ENCODE results near the gene HIP1R. TPM values are rescaled to one million over a fixed set of nuclear protein-coding genes. Genes with fewer than 3 reads are reported as not detected.
A peak's percentile ranks its signal among the peaks of the same experiment; 100 is the strongest.

Gene HIP1R, protein sequence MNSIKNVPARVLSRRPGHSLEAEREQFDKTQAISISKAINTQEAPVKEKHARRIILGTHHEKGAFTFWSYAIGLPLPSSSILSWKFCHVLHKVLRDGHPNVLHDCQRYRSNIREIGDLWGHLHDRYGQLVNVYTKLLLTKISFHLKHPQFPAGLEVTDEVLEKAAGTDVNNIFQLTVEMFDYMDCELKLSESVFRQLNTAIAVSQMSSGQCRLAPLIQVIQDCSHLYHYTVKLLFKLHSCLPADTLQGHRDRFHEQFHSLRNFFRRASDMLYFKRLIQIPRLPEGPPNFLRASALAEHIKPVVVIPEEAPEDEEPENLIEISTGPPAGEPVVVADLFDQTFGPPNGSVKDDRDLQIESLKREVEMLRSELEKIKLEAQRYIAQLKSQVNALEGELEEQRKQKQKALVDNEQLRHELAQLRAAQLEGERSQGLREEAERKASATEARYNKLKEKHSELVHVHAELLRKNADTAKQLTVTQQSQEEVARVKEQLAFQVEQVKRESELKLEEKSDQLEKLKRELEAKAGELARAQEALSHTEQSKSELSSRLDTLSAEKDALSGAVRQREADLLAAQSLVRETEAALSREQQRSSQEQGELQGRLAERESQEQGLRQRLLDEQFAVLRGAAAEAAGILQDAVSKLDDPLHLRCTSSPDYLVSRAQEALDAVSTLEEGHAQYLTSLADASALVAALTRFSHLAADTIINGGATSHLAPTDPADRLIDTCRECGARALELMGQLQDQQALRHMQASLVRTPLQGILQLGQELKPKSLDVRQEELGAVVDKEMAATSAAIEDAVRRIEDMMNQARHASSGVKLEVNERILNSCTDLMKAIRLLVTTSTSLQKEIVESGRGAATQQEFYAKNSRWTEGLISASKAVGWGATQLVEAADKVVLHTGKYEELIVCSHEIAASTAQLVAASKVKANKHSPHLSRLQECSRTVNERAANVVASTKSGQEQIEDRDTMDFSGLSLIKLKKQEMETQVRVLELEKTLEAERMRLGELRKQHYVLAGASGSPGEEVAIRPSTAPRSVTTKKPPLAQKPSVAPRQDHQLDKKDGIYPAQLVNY
- polyA plus RNA-seq (2012; rRNA removed): 20.6 and 21.1 TPM in 2 replicates
- 5.6 and 8.7 TPM in 2 replicates for polyA plus RNA-seq (2012; cell fraction: cytosol; rRNA removed)
- 122 and 128 TPM in 2 replicates for polyA plus RNA-seq (2012; cell fraction: nucleus; rRNA removed)

DNA sequence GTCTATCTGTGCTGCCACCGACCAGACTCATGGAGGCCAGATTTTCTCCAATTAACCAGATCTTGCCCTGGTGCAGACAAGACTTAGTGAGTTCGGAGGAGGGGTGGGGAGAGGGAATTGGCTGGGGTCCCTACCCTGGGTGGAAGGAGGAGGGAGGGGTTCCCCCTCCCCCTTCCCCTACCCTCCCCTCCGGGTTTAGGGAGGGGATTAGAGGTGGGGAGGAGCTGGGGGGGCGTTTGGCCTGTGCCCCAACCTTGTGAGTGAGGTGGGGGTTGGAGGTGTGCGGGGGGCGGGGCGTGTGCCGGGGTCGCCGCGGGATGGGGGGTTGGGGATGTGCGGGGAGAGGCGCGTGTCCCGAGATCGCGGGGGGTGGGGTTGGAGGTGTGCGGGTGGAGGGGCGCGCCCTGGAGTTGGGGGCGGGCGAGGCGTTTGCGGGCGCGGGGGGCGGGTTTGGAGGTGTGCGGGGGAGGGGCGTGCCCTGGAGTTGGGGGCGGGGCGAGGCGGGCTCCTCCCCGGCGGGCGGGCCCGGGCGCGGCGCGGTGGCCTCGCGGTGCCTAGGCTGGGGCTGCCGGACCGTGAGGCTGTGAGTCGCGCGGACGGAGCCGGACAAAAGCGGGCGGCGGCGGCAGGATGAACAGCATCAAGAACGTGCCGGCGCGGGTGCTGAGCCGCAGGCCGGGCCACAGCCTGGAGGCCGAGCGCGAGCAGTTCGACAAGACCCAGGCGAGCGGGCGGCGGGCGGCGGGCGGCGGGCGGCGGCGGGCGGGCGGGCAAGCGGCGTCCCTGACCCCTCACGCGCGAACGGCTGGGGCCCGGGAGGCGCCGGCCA is at the start of gene HIP1R:
TSS of gene HIP1R (plus strand) at position 537 of the 829 bp plus-strand sequence. CDS start at position 631, 94 bp downstream.
- ChIA-PET POLR2A (no interaction called here), CTCF (interaction anchor here (1.3 to 4.9 kb wide), 9 partner anchors 9 to 115 kb away, joined by 4 to 24 read pairs (median 7); no protein-coding TSS in a partner anchor)
- no peaks in the 10 kb centered on the region for H3K36me3 ChIP-seq (replicated peaks in 1 of 2; ENCODE audit: control insufficient read depth in 1 of 2, insufficient read depth in 2 of 2, low read length in 1 of 2)
- peak within 1 kb of the TSS; percentile 90 for H2AFZ ChIP-seq (ENCODE audit: low read depth)
- TF ChIP-seq GATA2 (CRISPR knock-in tag; IDR thresholded peaks at IDR 0.05) (no peak), MXI1 (IDR thresholded peaks at IDR 0.05; ENCODE audit: low read depth, low read length) (0 out of 2 replicates have a peak, but pooled peaks have one; percentile 5)
- H3K79me2 ChIP-seq (ENCODE audit: insufficient read depth): peaks cover 26% of the 10 kb centered on the region
- H3K4me2 ChIP-seq: peak within 1 kb of the TSS; percentile 95
- H3K4me1 ChIP-seq (ENCODE audit: control insufficient read depth in 1 of 2, insufficient read depth in 2 of 2, low read depth in 1 of 2, low read length in 1 of 2): peaks cover 7 to 13% of the 10 kb centered on the region in 2 experiments; a peak in 2 of 4 replicates
- H3K27me3 ChIP-seq (ENCODE audit: insufficient read depth): no peaks in the 10 kb centered on the region
- H3F3A ChIP-seq (replicated peaks; ENCODE audit: insufficient read depth): peaks cover 17% of the 10 kb centered on the region
- H3K27ac ChIP-seq (ENCODE audit: low read depth in 2 of 2, low read length in 1 of 2): peak within 1 kb of the TSS; percentile 55 to 89; a peak in 3 of 4 replicates
- H3K9me2 ChIP-seq: no peaks in the 10 kb centered on the region
- WGBS (ENCODE audit: low lambda C conversion rate): under 1% methylated on average over 21 of the region's 85 CpGs
- no peaks in the 10 kb centered on the region for H3K9me3 ChIP-seq
- H4K20me1 ChIP-seq (ENCODE audit: insufficient read depth): no peaks in the 10 kb centered on the region
- H3K9ac ChIP-seq: peak within 1 kb of the TSS; percentile 64; the same call in 1 of the 2 replicates
- H3K4me3 ChIP-seq (ENCODE audit: low read depth in 2 of 2, low read length in 1 of 2): peak within 1 kb of the TSS; percentile 72 to 93
- DNase-seq: peak; percentile 94

DNA sequence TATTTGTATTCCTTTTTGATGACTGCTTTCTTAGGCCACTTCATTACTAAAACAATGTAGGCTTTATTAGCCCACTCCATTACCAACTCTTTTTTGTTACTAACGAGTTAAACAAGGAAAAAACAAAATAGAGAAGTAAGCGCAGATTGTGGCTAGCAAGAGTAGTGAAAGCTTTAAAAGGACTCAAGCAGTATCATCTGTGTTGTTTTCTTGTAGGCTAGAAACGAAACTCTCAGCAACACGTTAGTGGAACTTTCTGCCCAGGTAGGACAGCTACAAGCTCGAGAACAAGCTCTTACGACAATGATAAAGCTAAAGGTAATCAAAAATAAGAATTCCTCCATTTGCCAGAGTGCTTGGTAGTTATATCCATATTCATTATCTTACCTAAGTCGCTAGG is 49.8 kb upstream of the HIP1R start:
- H3K27ac ChIP-seq (ENCODE audit: low read depth in 2 of 2, low read length in 1 of 2): no peak overlapping the region
- H2AFZ ChIP-seq (ENCODE audit: low read depth): no peak overlapping the region
- POLR2A ChIA-PET: no interaction called here
- CTCF ChIA-PET: interaction anchor here (1.1 to 1.9 kb wide), 3 partner anchors 8 to 167 kb away, joined by 3 to 5 read pairs (median 4); no protein-coding TSS in a partner anchor
- H3K9ac ChIP-seq: no peak overlapping the region
- H3K36me3 ChIP-seq (replicated peaks in 1 of 2; ENCODE audit: control insufficient read depth in 1 of 2, insufficient read depth in 2 of 2, low read length in 1 of 2): no peaks in the 10 kb centered on the region
- no peak overlapping the region for H3K4me2 ChIP-seq
- H3K27me3 ChIP-seq (ENCODE audit: insufficient read depth): no peaks in the 10 kb centered on the region
- DNase-seq: no peak
- no peaks in the 10 kb centered on the region for H3K79me2 ChIP-seq (ENCODE audit: insufficient read depth)
- H3K4me1 ChIP-seq (ENCODE audit: control insufficient read depth in 1 of 2, insufficient read depth in 2 of 2, low read depth in 1 of 2, low read length in 1 of 2): peaks cover 0 to 2% of the 10 kb centered on the region in 2 experiments; a peak in 1 of 4 replicates
- no peaks in the 10 kb centered on the region for H3K9me2 ChIP-seq
- 80% methylated on average over 7 of the region's 7 CpGs for WGBS (ENCODE audit: low lambda C conversion rate)
- H4K20me1 ChIP-seq (ENCODE audit: insufficient read depth): no peaks in the 10 kb centered on the region
- H3K4me3 ChIP-seq (ENCODE audit: low read depth in 2 of 2, low read length in 1 of 2): no peak overlapping the region
- H3F3A ChIP-seq (replicated peaks; ENCODE audit: insufficient read depth): no peaks in the 10 kb centered on the region
- H3K9me3 ChIP-seq: no peaks in the 10 kb centered on the region
- TF ChIP-seq NFIC (IDR thresholded peaks at IDR 0.05; ENCODE audit: borderline replicate concordance) (no peak), NRF1 (IDR thresholded peaks at IDR 0.05; ENCODE audit: low read depth, low read length) (no peak), GATA2 (CRISPR knock-in tag; IDR thresholded peaks at IDR 0.05) (no peak), JUND (IDR thresholded peaks at IDR 0.05) (no peak)
- TF ChIP-seq, protein P1, sequence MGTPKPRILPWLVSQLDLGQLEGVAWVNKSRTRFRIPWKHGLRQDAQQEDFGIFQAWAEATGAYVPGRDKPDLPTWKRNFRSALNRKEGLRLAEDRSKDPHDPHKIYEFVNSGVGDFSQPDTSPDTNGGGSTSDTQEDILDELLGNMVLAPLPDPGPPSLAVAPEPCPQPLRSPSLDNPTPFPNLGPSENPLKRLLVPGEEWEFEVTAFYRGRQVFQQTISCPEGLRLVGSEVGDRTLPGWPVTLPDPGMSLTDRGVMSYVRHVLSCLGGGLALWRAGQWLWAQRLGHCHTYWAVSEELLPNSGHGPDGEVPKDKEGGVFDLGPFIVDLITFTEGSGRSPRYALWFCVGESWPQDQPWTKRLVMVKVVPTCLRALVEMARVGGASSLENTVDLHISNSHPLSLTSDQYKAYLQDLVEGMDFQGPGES (IDR thresholded peaks at IDR 0.05; ENCODE audit: low read depth, low read length): no peak
- TF ChIP-seq, protein P2, sequence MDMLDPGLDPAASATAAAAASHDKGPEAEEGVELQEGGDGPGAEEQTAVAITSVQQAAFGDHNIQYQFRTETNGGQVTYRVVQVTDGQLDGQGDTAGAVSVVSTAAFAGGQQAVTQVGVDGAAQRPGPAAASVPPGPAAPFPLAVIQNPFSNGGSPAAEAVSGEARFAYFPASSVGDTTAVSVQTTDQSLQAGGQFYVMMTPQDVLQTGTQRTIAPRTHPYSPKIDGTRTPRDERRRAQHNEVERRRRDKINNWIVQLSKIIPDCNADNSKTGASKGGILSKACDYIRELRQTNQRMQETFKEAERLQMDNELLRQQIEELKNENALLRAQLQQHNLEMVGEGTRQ (IDR thresholded peaks at IDR 0.05; ENCODE audit: borderline replicate concordance, low read depth, low read length): no peak
- TF ChIP-seq, protein P3, sequence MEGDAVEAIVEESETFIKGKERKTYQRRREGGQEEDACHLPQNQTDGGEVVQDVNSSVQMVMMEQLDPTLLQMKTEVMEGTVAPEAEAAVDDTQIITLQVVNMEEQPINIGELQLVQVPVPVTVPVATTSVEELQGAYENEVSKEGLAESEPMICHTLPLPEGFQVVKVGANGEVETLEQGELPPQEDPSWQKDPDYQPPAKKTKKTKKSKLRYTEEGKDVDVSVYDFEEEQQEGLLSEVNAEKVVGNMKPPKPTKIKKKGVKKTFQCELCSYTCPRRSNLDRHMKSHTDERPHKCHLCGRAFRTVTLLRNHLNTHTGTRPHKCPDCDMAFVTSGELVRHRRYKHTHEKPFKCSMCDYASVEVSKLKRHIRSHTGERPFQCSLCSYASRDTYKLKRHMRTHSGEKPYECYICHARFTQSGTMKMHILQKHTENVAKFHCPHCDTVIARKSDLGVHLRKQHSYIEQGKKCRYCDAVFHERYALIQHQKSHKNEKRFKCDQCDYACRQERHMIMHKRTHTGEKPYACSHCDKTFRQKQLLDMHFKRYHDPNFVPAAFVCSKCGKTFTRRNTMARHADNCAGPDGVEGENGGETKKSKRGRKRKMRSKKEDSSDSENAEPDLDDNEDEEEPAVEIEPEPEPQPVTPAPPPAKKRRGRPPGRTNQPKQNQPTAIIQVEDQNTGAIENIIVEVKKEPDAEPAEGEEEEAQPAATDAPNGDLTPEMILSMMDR (IDR thresholded peaks at IDR 0.05): no peak
- TF ChIP-seq, protein P4, sequence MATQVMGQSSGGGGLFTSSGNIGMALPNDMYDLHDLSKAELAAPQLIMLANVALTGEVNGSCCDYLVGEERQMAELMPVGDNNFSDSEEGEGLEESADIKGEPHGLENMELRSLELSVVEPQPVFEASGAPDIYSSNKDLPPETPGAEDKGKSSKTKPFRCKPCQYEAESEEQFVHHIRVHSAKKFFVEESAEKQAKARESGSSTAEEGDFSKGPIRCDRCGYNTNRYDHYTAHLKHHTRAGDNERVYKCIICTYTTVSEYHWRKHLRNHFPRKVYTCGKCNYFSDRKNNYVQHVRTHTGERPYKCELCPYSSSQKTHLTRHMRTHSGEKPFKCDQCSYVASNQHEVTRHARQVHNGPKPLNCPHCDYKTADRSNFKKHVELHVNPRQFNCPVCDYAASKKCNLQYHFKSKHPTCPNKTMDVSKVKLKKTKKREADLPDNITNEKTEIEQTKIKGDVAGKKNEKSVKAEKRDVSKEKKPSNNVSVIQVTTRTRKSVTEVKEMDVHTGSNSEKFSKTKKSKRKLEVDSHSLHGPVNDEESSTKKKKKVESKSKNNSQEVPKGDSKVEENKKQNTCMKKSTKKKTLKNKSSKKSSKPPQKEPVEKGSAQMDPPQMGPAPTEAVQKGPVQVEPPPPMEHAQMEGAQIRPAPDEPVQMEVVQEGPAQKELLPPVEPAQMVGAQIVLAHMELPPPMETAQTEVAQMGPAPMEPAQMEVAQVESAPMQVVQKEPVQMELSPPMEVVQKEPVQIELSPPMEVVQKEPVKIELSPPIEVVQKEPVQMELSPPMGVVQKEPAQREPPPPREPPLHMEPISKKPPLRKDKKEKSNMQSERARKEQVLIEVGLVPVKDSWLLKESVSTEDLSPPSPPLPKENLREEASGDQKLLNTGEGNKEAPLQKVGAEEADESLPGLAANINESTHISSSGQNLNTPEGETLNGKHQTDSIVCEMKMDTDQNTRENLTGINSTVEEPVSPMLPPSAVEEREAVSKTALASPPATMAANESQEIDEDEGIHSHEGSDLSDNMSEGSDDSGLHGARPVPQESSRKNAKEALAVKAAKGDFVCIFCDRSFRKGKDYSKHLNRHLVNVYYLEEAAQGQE (IDR thresholded peaks at IDR 0.05; ENCODE audit: low read depth, low read length): no peak
